Vagina (tissue), 2 donors: ENCODE data around the gene VSIG10L.

Experiments
- CTCF ChIP-seq, 3 experiments: fragments of 450-650 bp in 2 of 3; fragments of 200-600 bp in 1 of 3; sonication (generic) in 1 of 3; IDR thresholded peaks; one replicate each; pipeline ENCODE4 v1.5.1; 2017 to 2019; ENCODE audit warnings: antibody characterized with exemption in 3 of 3, mild to moderate bottlenecking in 2 of 3, moderate library complexity in 2 of 3
- POLR2A ChIP-seq, 2 donors: fragments of 450-650 bp; IDR thresholded peaks; one replicate each; pipeline ENCODE4 v1.6.1; 2017; ENCODE audit warnings: antibody characterized with exemption in 2 of 2, mild to moderate bottlenecking in 2 of 2, moderate library complexity in 2 of 2

- no peak for TF ChIP-seq CTCF (IDR thresholded peaks at IDR 0.05)
- TF ChIP-seq POLR2A (IDR thresholded peaks at IDR 0.05), result no peak
Measured at GRCh38 chr19:51339313-51339686, 2.6 kb downstream of the VSIG10L start.
